ENCODE results near the gene PRKN.

DNA sequence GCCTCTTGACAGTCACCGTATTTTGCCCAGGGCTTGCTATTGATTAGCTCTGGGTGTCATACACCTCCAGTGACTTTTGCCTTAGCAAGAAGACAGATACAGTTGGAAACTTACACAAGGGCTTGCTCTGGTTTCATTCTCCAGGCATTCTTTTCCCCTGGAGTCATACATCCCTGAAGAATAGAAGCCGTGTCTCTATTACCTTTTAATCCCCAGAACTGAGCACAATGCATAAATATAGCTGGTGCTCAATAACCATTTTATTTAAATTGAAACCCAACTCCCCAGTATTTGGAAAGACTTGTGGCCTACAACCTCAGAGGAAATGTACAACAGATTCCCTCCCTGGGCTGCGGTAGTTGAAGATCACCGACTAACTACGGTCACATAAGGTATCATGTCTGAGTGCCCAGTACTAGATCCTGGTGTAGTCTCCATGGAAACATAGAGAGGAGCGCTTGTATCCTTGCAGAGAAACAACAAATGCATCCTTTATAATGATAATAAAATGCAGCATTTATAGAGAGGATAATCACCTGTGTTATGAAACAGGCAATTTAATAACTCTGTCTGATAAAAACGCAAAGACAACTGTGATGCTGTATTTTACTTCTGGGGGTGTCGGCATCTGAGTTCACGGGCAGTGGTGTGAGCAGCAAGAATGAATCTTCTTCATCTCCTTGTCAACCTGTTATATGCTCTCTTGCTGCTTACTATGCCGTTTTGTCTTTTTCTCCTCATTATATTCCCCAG, 1052.5 kb downstream of the PRKN start:
- TF ChIP-seq, protein P1, sequence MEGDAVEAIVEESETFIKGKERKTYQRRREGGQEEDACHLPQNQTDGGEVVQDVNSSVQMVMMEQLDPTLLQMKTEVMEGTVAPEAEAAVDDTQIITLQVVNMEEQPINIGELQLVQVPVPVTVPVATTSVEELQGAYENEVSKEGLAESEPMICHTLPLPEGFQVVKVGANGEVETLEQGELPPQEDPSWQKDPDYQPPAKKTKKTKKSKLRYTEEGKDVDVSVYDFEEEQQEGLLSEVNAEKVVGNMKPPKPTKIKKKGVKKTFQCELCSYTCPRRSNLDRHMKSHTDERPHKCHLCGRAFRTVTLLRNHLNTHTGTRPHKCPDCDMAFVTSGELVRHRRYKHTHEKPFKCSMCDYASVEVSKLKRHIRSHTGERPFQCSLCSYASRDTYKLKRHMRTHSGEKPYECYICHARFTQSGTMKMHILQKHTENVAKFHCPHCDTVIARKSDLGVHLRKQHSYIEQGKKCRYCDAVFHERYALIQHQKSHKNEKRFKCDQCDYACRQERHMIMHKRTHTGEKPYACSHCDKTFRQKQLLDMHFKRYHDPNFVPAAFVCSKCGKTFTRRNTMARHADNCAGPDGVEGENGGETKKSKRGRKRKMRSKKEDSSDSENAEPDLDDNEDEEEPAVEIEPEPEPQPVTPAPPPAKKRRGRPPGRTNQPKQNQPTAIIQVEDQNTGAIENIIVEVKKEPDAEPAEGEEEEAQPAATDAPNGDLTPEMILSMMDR (IDR thresholded peaks at IDR 0.05), result no peak
- TF ChIP-seq POLR2AphosphoS5 (IDR thresholded peaks at IDR 0.05) (no peak), POLR2A (IDR thresholded peaks at IDR 0.05) (no peak)
